HG03575 (cell line): ENCODE results near the gene TMEM141.
"Not testable (repeated sequence)": the region's sequence is repeated elsewhere in the genome, so short reads cannot be mapped to it uniquely, and the experiment has no call there.

Source experiments
- ATAC-seq: cut with Tn5 transposase; IDR thresholded peaks from one replicate; pipeline ENCODE4 v1.9.1; 2021; ENCODE audit not compliant: unreplicated experiment, insufficient number of reproducible peaks, low FRiP score; ENCODE audit errors: extremely low read depth

The TMEM141 gene

DNA sequence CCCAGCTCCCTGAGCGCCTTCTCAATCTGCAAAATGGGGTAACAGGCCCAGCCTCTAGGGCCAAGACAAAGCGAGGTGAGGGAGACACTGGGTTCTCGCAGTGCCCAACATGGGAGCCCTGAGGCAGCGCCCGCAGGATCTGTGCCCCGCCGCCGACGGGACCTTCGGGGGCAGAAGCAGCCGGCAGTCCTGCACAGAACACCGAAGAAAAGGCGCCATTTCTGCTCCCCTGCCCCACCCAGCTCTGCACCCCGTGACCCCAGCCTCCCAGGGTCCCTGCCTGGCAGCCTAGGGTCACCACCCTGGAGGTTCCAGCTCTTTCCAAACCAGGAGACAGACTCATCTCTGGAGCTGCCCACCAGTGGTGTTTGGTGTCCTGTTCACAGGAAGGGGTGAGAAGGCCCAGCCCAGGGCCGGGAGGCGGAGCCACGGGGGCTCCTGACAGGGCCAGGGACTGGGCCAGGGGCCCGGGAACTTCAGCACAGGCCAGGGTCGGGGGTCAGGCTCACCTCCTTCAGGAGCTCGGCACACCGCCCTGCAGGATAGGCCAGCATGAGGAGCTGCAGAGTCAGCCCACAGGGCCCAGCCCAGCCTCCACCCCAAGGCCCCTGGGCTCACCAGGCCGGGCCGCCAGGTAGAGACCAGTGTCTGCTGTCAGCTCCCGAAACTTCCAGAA lies 36.4 kb upstream of the TMEM141 start:
- ATAC-seq, result no peak

DNA sequence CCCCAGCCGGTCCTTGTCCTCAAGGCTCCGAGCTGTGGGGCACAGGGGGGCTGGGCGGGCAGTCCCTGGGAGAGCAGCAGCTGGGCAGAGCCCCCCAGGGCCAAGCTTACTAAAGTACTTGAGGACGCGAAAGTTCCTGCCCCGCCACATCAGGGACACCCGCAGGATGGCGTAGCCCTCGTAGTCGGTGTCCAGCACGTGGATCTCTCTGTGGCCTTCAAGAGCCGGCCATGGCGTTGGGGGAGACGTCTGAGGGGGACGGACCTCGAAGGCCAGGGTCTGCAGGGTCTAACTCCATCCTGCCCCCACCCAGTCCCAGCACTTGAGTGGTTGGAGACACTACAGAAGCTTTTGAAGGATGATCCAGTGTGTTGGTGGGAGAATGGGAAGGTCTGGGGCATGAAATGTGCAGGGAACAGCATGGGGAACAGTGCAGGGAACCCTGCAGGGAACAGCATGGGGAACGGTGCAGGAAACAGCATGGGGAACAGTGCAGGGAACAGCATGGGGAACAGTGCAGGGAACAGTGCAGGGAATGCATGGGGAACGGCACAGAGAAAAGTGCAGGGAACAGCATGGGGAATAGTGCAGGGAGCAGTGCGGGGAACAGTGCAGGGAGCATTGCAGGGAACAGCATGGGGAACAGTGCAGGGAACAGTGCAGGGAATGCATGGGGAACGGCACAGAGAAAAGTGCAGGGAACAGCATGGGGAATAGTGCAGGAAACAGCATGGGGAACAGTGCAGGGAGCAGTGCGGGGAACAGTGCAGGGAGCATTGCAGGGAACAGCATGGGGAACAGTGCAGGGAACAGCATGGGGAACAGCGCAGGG lies 35.6 kb upstream of the TMEM141 start:
- not testable (repeated sequence) for ATAC-seq

DNA sequence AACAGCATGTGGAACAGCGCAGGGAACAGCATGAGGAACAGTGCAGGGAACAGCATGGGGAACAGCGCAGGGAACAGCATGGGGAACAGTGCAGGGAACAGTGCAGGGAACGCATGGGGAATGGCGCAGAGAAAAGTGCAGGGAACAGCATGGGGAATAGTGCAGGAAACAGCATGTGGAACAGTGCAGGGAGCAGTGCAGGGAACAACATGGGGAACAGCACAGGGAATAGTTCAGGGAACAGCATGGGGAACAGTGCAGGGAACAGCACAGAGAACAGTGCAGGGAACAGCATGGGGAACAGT lies 35.1 kb upstream of the TMEM141 start:
- ATAC-seq, result no peak

DNA sequence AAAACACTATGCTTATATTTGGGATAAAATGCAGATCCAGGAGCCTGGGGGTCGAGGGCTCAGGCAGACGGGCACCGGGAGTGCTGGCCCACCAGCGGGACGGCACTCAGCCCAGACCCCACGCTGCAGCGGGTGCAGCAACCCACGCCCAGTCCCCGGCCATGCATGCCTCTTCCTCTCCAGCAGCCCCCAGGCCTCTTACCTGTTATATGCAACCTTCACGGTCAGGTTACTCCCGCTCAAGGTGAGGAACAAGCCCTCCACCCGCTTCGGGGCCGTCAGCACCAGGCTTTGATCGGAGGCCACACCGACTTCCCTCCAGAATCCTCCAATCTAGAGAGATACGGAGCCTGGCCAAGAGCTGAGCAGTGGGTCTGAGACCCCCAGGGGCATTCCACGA lies 34.3 kb upstream of the TMEM141 start:
- ATAC-seq, result no peak

DNA sequence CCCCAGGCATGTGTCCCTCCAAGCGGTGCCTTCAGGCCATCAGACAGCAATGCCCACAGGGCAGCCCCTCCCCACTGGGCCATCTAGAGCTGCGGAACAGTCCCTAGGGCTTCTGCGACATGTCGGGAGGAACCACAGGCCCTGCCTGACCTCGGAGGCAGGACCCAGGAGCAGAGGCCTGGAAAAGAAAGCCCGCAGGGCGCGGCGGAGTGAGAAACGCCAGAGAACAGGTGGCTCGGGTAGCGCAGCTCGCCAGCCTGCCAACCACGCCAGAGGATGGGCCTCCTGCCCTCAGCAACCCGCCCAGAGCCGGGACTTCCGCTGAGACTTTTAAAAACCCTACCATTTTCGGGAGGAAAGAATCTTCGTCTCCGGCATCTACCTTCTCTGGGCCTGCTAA lies 33.8 kb upstream of the TMEM141 start:
- ATAC-seq, result no peak

DNA sequence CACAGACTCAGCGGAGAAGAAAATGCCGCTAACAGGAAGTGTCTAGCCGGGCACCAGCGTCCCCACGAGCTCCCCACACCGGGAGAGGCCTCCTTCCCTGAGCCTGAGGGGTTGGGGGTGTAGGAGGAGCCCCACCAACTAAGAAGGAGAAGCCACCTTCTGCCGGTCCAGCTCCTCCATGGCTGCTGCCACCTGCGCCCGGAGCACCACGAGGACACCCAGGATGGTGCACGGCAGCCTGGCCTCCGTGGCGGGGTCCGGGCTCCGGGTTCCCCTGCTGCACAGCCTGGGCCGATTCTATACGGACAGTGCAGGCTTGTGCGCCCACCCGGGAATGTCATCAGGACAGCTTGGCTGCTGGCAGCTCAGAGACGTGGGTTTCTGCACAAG lies 33.4 kb upstream of the TMEM141 start:
- no peak for ATAC-seq

DNA sequence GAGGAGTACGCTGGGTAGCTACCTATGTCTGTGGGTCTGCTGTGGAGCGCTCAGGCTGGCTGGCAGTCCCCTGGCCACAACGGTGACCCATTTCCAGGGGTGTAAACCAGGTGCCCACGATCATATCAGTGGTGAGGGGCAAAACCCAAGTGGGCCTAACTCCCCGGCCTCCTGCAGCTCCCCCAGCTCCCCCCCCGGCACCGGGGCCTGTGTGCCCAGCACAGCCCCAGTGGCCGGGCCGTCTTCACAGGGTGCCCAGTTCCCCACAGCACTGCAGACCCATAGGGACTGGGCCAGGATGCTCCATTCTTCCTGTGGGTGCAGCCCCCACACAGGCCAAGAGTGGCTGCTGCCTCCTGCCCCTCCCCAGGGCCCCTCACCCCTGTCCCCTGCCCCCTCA lies 32.1 kb upstream of the TMEM141 start:
- ATAC-seq, result no peak

DNA sequence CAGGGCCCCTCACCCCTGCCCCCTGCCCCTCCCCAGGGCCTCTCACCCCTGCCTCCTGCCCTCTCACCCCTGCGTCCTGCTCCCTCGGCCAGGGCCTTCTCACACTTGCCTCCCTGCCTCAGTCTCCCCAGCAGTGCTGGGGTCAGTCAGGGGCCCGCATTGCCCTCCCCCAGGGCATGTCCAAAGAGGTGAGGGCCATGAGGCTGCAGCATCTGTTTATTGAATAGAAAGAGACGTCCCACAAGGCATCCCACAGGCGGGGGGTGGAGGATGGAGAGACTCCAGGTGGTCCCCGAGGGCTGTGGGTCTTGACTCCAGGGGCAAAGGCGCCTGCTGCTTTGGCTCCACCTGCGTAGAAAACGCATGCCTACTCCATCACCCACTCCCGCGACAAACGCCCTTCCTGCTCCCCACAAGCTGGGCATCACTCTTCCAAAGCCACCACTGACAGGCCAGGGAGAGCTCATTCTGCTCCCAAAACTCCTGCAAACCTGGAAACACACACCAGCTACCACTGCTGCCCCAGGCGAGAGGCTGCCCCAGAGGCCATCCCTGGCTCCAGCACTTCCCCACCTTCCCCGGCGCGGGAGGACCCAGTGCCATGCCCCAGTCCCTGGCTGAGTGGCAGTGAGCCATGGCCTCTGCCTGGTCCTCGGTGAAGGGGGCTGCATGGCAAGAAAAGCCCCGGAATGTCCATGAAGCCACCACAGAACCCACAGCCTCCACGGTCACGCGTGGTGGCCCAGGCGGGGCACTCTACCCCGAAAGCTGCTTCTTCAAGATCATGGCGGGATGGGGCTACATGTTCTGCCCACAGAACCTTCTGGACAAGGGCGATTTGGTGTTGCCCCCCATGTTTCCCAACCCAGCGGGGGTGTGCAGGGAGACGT lies 31.5 kb upstream of the TMEM141 start:
- ATAC-seq, result no peak

DNA sequence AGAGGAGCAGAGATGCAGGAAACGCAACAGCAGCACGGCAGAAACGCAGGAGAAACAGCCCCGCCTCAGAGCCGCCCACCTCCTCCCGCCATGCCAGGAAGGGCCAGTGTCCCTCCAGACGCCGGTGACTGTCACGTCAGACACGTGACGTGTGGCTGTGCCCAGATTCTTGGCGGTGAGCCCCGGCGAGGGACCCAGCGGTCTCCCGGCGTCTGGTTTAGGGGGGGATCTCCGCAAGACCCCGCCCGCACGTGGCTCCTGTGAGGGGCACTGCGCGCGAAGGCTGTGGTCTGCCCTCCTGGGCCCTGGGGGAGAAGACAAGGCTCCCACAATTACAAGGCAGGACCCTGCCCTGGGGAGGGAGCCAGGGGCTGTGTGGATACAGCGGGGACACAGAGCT lies 30.7 kb upstream of the TMEM141 start:
- no peak for ATAC-seq

DNA sequence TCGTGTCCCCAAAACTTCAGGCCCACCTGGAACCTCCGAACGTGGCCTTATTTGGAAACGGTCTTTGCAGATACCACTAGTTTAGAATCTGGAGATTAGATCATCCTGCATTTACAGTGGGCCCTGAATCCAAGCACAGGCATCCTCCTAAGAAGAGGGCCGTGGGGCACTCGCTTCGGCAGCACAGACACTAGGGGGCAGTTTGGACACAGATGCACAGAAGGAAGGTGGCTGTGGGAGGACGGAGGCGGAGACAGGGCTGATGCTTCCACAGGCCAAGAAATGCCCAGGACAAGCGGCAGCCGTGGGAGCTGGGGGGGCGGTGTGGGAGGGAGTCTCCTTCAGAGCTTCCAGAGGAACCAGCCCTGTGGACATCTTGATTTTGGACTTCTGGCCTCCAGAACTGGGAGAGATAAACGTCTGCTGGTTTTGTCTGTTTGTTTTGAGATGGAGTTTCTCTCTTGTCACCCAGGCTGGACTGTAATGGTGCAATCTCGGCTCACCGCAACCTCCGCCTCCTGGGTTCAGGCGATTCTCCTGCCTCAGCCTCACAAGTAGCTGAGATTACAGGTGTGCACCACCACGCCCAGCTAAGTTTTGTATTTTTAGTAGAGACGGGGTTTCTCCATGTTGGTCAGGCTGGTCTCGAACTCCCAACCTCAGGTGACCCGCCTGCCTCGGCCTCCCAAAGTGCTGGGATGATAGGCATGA lies 30.2 kb upstream of the TMEM141 start:
- ATAC-seq, result not testable (repeated sequence)

DNA sequence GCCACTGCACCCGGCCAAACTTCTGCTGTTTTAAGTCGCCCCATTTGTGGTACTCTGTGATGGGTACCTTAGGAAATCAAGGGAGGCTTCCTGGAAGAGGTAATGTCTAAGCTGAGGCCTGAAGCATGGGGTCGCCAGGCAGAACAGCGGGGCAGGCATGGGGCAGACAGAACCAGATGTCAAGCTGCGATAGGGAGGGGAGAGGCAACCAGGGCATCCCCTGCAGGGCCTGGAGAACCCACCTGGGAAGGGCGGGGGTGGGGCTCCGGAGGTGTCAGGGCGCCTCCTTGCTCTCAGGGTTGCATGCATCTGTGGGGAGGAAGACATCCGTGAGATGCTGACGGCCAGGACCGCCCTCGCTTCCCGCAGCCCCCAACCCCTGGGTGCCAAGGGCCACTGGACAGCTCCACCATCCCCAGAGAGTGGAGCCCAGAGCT lies 29.6 kb upstream of the TMEM141 start:
- no peak for ATAC-seq

DNA sequence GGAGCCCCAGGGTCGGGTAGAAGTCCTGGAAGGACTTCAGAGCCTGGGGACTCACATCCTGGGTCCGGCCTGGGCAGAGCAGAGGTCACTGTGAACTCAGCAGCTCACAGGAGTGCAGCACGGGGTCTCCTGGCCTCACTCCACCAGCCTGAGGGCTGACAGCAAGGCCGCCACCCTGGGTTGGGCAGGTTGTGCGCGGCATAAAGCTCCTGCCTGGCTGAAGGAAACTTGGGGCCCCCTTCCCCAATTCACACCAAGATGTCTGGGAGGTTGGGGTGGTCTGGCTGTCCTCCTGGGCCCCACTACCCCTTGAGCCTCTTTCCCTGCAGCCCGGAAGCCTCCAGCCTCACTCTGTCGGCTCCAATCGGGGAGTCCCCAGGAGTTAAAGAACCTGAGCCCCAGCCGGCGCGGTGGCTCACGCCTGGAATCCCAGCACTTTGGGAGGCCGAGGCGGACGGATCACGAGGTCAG lies 28.9 kb upstream of the TMEM141 start:
- ATAC-seq, result no peak

DNA sequence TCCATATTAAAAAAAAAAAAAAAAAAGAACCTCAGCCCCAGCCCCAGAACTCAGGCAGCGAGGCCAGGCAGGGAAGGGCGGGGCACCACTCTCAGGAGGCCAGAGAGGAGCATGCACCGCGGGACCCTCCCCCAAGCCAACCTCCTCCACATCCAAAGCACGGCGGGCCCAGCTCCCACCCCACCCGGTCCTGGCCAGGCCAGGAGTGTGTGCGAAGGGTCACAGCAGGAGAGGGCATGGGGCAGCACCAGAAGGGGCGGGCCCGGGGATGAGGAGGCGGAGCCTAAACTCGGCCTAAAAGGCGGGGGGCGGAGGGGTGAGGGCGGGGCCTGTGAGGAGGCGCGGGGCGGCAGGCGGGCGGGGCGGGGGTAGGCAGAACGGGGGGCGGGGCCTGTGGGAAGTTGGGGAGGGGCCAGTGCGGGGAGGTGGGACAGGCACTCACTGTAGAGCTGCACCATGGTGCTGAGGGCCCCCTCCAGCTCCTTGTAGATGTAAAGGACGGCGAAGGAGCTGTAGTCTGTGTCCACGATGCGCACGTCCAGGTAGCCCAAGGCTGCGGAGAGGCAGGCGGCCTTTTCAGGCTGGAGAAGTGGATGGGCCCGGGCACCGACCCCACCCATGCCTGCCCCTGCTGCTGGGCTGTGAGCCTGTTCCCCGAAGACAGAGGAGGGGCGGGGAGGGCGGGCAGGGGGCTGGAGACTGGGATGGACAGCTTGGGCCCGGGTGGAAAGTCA lies 28.1 kb upstream of the TMEM141 start:
- ATAC-seq, result no peak

DNA sequence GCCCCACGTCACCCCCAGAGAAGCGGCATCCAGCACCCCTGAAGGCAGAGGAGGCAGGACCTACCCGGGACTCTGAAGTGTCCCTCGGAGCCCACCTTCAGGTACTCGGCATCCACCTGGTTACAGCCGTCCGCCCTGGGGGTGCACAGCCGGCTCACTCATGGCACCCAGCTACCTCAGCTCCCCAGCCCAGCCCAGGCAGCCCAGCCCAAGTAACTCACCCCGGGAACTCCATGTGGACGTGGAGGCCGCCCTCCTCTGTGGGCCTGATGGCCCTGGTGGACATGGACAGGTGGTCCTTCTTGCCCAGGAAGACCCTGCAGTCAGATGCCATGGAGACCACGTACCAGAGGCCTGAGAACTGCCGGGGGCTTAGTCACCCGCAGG lies 27.5 kb upstream of the TMEM141 start:
- ATAC-seq, result no peak

DNA sequence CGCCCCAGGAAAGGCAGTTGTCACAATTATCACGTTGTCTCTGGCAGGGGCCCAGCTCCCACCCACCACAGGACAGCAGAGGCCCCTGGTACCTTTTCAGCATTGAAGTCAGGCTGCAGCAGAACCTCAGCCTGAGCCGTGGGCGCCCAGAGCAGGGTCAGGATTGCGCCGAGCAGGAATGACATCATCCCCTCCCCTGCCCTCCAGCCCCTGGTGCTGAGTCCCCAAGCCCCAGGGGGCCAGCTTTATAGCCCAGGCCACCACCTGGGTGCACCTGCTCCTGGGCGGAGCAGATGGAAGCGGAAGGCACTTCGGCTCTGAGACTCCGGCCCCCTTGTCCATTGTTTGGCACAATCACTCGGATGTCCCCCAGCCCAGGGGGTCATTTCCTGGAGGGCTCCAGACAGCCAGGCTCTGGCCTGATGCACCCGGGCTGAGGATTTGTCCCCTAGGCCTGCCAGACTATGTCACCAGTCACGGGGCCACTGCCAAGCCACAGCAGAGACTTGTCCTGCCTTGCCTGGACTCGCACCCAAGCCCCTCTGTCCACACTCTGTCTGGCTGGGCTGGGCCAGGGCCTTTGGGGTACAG lies 26.7 kb upstream of the TMEM141 start, which contains the start of gene LCN15:
Gene LCN15 (minus strand): TSS at position 218 of the 591 bp plus-strand sequence. CDS start 30 bp downstream, at position 188.
- no peak for ATAC-seq

DNA sequence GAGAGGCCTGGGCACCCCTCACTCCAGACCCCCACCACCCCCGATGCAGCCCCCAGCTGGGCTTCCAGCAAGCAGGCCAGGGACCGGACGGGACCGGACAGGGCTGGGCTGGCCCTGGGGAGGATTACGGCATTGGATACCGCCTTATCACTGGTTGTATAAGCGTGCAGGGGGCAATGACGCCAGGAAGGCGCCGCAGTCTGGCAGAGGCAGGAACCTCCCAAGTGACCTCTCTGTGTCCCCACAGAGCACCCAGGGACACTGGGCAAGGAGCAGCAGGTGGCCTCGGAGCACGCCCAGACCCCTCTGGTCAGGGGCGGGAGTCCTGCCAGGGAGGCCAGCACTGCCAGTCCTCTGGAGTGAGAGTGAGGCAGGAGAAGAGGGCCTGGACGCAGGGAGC lies 26.1 kb upstream of the TMEM141 start:
- no peak for ATAC-seq

DNA sequence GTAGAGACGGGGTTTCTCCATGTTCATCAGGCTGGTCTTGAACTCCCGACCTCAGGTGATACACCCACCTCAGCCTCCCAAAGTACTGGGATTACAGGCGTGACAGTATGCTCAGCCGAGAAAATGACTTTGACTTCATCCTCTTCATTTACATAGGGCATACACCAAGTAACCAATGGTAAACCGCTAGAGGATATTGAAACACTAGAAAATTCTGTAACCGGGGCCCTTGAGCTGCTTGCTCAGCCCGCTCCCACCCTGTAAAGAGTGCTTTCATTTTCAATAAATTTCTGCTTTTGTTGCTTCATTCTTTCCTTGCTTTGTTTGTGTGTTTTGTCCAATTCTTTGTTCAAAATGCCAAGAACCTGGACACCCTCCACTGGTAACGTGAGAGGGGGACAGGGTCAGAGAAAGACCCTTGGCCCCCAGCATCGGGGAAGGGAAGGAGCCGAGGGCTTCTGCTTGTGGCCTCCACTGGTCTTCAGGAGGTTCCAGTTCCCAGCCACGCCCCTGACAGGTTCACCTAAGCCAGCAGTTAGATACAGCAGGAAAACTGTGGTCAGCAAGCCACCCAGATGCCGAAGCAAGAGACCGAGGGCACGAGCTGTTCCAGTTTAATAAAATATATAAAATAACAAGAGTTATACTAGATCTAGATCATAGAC lies 25.3 kb upstream of the TMEM141 start:
- ATAC-seq, result not testable (repeated sequence)
